Keratinocyte (primary cell): Measurements from ENCODE around the gene PLAAT4.

Experiments used
- EZH2 ChIP-seq: IDR thresholded peaks from one replicate; pipeline ENCODE4 v1.6.1; 2012; ENCODE audit warnings: inconsistent platforms, mild to moderate bottlenecking, low read length, moderate library complexity
- TF ChIP-seq, protein P1 (sequence below), 3 experiments: IDR thresholded peaks in 1 of 3; conservative IDR thresholded peaks in 1 of 3; optimal IDR thresholded peaks in 1 of 3; 2 replicates in 2 of 3; 3 replicates in 1 of 3; pipeline versions ENCODE3 to v1.5.1; 2011; ENCODE audit warnings: low read length in 3 of 3, mild to moderate bottlenecking in 3 of 3, moderate library complexity in 2 of 3, control low read depth in 1 of 3, inconsistent platforms in 1 of 3; ENCODE audit not compliant: insufficient read depth in 2 of 3; ENCODE audit errors: extremely low read depth in 1 of 3

DNA sequence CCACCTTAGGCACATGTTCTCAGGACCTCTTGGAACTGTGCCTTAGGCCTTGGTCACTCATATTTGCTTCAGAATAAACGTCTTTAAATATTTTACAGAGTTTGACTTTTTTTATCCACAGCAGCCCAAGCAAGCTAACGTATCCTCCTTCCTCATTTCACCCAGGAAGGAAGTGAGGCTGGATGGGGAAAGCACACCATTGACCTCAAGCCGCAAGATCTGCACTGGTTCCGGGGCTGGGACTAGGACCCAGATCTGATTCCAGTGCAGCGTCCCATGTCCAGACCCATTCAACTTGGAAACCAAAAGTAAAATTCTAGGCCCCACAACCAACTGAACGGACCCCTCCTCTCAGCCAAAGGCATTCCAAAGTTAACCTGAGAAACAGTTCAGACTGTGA lies 33.1 kb upstream of the PLAAT4 start:
- TF ChIP-seq, protein P1, sequence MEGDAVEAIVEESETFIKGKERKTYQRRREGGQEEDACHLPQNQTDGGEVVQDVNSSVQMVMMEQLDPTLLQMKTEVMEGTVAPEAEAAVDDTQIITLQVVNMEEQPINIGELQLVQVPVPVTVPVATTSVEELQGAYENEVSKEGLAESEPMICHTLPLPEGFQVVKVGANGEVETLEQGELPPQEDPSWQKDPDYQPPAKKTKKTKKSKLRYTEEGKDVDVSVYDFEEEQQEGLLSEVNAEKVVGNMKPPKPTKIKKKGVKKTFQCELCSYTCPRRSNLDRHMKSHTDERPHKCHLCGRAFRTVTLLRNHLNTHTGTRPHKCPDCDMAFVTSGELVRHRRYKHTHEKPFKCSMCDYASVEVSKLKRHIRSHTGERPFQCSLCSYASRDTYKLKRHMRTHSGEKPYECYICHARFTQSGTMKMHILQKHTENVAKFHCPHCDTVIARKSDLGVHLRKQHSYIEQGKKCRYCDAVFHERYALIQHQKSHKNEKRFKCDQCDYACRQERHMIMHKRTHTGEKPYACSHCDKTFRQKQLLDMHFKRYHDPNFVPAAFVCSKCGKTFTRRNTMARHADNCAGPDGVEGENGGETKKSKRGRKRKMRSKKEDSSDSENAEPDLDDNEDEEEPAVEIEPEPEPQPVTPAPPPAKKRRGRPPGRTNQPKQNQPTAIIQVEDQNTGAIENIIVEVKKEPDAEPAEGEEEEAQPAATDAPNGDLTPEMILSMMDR (optimal IDR thresholded peaks at IDR 0.05 in 1 of 3, IDR thresholded peaks at IDR 0.05 in 1 of 3, conservative IDR thresholded peaks at IDR 0.05 in 1 of 3; ENCODE audit: extremely low read depth in 1 of 3, insufficient read depth in 2 of 3, low read length in 3 of 3) = no peak
- no peak for TF ChIP-seq EZH2
